ENCODE results near the gene DUXA. TPM values are rescaled to one million over a fixed set of nuclear protein-coding genes. Genes with fewer than 3 reads are reported as not detected.

The DUXA gene
- total and polyA plus RNA-seq, 9 of the 15 experiments (the other 6 are each of a cell fraction or from before 2014, with no cell fraction given), result not detected

DNA sequence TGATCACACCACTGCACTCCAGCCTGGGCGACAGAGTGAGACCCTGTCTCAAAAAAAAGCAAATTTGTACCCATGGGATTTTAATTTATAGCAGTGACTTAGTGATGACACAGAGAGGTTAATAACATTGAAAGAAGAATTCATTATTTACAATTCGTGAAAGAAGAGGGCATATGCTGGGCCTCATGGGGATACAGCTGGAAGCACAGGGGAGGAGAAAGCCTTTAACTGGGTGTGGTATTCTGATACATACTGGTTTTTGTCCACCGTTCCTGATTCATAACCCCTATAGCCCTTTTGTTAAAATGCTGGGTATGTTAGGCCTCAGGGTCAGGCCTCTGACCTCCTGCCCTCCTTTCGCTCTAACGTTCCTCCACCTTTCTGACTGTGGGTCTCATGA is 34.9 kb upstream of the DUXA start:
- no peaks in the 10 kb centered on the region for H3K36me3 ChIP-seq (ENCODE audit: control insufficient read depth, insufficient read depth, low read length)
- CTCF ChIA-PET (ENCODE audit: low intra/inter-chr PET ratio), result no interaction called here
- TF ChIP-seq KAT8 (IDR thresholded peaks at IDR 0.05; ENCODE audit: low read depth) (no peak), SIN3B (IDR thresholded peaks at IDR 0.05; ENCODE audit: low read depth) (no peak), SMARCA4 (IDR thresholded peaks at IDR 0.05) (no peak), SIX5 (IDR thresholded peaks at IDR 0.05; ENCODE audit: borderline replicate concordance in 1 of 2, insufficient read depth in 1 of 2, low read depth in 1 of 2, low read length in 2 of 2) (no peak), THRAP3 (IDR thresholded peaks at IDR 0.05; ENCODE audit: borderline replicate concordance) (no peak), GTF2F1 (IDR thresholded peaks at IDR 0.05; ENCODE audit: low read depth, low read length) (no peak), SRF (CRISPR knock-in tag; IDR thresholded peaks at IDR 0.05) (no peak)
- TF ChIP-seq, protein P1, sequence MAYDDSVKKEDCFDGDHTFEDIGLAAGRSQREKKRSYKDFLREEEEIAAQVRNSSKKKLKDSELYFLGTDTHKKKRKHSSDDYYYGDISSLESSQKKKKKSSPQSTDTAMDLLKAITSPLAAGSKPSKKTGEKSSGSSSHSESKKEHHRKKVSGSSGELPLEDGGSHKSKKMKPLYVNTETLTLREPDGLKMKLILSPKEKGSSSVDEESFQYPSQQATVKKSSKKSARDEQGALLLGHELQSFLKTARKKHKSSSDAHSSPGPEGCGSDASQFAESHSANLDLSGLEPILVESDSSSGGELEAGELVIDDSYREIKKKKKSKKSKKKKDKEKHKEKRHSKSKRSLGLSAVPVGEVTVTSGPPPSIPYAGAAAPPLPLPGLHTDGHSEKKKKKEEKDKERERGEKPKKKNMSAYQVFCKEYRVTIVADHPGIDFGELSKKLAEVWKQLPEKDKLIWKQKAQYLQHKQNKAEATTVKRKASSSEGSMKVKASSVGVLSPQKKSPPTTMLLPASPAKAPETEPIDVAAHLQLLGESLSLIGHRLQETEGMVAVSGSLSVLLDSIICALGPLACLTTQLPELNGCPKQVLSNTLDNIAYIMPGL (CRISPR knock-in tag; IDR thresholded peaks at IDR 0.05), result no peak
- TF ChIP-seq, protein P2, sequence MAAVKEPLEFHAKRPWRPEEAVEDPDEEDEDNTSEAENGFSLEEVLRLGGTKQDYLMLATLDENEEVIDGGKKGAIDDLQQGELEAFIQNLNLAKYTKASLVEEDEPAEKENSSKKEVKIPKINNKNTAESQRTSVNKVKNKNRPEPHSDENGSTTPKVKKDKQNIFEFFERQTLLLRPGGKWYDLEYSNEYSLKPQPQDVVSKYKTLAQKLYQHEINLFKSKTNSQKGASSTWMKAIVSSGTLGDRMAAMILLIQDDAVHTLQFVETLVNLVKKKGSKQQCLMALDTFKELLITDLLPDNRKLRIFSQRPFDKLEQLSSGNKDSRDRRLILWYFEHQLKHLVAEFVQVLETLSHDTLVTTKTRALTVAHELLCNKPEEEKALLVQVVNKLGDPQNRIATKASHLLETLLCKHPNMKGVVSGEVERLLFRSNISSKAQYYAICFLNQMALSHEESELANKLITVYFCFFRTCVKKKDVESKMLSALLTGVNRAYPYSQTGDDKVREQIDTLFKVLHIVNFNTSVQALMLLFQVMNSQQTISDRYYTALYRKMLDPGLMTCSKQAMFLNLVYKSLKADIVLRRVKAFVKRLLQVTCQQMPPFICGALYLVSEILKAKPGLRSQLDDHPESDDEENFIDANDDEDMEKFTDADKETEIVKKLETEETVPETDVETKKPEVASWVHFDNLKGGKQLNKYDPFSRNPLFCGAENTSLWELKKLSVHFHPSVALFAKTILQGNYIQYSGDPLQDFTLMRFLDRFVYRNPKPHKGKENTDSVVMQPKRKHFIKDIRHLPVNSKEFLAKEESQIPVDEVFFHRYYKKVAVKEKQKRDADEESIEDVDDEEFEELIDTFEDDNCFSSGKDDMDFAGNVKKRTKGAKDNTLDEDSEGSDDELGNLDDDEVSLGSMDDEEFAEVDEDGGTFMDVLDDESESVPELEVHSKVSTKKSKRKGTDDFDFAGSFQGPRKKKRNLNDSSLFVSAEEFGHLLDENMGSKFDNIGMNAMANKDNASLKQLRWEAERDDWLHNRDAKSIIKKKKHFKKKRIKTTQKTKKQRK (IDR thresholded peaks at IDR 0.05; ENCODE audit: borderline replicate concordance, low read depth, low read length), result no peak
- TF ChIP-seq, protein P3, sequence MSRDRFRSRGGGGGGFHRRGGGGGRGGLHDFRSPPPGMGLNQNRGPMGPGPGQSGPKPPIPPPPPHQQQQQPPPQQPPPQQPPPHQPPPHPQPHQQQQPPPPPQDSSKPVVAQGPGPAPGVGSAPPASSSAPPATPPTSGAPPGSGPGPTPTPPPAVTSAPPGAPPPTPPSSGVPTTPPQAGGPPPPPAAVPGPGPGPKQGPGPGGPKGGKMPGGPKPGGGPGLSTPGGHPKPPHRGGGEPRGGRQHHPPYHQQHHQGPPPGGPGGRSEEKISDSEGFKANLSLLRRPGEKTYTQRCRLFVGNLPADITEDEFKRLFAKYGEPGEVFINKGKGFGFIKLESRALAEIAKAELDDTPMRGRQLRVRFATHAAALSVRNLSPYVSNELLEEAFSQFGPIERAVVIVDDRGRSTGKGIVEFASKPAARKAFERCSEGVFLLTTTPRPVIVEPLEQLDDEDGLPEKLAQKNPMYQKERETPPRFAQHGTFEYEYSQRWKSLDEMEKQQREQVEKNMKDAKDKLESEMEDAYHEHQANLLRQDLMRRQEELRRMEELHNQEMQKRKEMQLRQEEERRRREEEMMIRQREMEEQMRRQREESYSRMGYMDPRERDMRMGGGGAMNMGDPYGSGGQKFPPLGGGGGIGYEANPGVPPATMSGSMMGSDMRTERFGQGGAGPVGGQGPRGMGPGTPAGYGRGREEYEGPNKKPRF (IDR thresholded peaks at IDR 0.05; ENCODE audit: low read depth, low read length), result no peak
- TF ChIP-seq, protein P4, sequence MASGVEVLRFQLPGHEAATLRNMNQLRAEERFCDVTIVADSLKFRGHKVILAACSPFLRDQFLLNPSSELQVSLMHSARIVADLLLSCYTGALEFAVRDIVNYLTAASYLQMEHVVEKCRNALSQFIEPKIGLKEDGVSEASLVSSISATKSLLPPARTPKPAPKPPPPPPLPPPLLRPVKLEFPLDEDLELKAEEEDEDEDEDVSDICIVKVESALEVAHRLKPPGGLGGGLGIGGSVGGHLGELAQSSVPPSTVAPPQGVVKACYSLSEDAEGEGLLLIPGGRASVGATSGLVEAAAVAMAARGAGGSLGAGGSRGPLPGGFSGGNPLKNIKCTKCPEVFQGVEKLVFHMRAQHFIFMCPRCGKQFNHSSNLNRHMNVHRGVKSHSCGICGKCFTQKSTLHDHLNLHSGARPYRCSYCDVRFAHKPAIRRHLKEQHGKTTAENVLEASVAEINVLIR (CRISPR knock-in tag; IDR thresholded peaks at IDR 0.05), result no peak
- no TSS peak for BruUV-seq (replicated peaks)
- no peak overlapping the region for H3K27ac ChIP-seq (ENCODE audit: extremely low read depth, low read depth, low read length)
- no peaks in the 10 kb centered on the region for H3K27me3 ChIP-seq (ENCODE audit: control insufficient read depth in 2 of 2, insufficient read depth in 2 of 2, low read length in 2 of 2)
- no peaks in the 10 kb centered on the region for H4K20me1 ChIP-seq (replicated peaks; ENCODE audit: control insufficient read depth, insufficient read depth, low read length)
- WGBS (ENCODE audit: insufficient coverage, low coverage, missing lambda C conversion rate), result 11% methylated on average over 5 of the region's 5 CpGs
- no peaks in the 10 kb centered on the region for H3K9me1 ChIP-seq (ENCODE audit: control insufficient read depth, insufficient read depth, low read length)
- intact Hi-C loops (cut with micrococcal nuclease) (no loop called here), in situ Hi-C loops (cut with MboI) (no loop called here)
- no peaks in the 10 kb centered on the region for H3K9me3 ChIP-seq (replicated peaks; ENCODE audit: control insufficient read depth, insufficient read depth, low read depth, low read length)
- POLR2A ChIA-PET, result no interaction called here
- DNase-seq (ENCODE audit: extremely low read depth in 1 of 4, low spot score in 3 of 4), result no peak
- no peak overlapping the region for H2AFZ ChIP-seq (ENCODE audit: low read depth, low read length)
- no peaks in the 10 kb centered on the region for H3K79me2 ChIP-seq (ENCODE audit: control insufficient read depth, insufficient read depth, low read length)
- no peak overlapping the region for H3K4me2 ChIP-seq (ENCODE audit: insufficient read depth, low read length)
- no peaks in the 10 kb centered on the region for H3K4me1 ChIP-seq (replicated peaks in 1 of 2; ENCODE audit: control insufficient read depth in 2 of 2, insufficient read depth in 2 of 2, low read length in 2 of 2)
- no peak overlapping the region for H3K9ac ChIP-seq (ENCODE audit: insufficient read depth in 1 of 2, low read depth in 2 of 2, low read length in 2 of 2)
- no peak overlapping the region for H3K4me3 ChIP-seq
- ATAC-seq, result no peak
- FAIRE-seq, result no peak

All from K562 (cell line).